Effector CD4-positive, alpha-beta T cell (primary cell): ENCODE measurements around the gene PDPK1.
"Not testable (repeated sequence)": the region's sequence is repeated elsewhere in the genome, so short reads cannot be mapped to it uniquely, and the experiment has no call there.

Source experiments
- DNase-seq: peaks from one replicate; pipeline ENCODE4 v3.0.0-alpha.2; 2020

The PDPK1 gene

GRCh38 chr16:2526135-2526534 is 11.7 kb upstream of the PDPK1 start:
- no peak for DNase-seq

DNA sequence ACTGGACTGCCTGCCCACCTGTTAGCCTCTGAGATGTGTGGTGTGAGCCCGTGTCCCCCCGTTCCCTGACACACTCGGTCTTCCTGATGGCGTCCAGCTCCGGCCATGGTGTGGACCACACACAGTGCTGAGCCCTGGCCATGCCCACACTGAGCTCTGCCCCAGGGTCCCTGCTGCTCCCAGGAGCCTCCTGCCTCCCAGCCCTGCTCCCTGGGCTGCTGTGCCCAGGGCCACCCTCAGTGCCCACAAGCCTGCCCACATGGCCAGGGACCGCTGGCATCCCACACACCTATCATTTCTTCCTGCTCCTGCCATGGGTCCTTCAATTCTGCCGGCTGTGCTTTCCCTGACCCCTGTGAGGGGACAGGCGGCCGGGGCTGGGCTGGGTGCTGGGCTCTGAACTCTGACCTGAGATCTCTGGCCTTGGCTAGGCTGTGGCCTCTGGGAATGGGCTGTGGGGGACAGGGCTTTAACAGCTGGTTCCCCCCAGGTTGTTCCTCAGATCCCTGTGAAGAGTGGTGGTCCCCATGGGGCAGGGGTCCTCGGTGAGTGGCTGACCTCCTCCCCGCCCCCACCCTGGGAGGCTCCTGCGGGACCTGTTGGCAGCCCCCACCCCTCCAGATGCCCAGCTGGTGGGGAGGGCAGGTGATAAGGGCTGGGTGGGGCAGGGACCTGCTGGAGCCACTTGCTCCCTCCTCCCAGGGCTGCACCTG is 10.6 kb upstream of the PDPK1 start:
- no peak for DNase-seq

- DNase-seq: no peak
Measured at GRCh38 chr16:2527784-2528100, 10.1 kb upstream of the PDPK1 start.

DNA sequence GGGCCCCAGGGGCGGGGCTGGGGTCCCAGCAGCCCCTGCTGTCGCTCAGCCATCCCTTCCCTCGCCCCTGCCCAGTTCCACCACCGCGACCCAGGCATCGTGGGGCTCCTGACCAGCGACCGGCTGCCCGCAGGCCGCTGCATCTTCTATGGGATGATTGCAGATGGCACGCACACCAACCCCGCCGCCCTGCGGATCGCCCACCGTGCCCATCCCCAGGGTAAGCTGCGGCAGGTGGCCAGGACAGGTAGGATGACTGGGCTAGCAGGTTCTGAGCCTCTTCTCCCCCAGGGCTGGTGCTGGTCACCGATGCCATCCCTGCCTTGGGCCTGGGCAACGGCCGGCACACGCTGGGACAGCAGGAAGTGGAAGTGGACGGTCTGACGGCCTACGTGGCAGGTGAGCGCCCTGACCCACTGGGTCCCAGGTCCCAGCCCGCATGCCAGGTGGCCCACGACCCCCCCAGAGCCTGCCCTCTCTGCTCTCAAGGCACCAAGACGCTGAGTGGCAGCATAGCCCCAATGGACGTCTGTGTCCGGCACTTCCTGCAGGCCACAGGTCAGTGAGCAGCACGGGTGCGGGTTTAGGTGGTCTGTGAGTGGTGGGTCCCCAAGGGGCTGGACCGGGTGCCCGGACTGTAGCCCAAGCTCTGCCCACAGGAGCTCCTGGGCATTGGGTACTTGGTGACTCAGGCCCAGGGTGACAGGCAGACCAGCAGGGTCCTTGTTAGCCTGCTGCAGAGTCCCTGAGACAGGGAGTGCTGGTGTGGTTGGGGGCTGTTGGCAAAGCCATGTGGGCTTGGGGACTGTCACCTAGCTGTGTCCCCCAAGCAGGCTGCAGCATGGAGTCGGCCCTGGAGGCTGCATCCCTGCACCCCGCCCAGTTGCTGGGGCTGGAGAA is 9.4 kb upstream of the PDPK1 start:
- no peak for DNase-seq

DNA sequence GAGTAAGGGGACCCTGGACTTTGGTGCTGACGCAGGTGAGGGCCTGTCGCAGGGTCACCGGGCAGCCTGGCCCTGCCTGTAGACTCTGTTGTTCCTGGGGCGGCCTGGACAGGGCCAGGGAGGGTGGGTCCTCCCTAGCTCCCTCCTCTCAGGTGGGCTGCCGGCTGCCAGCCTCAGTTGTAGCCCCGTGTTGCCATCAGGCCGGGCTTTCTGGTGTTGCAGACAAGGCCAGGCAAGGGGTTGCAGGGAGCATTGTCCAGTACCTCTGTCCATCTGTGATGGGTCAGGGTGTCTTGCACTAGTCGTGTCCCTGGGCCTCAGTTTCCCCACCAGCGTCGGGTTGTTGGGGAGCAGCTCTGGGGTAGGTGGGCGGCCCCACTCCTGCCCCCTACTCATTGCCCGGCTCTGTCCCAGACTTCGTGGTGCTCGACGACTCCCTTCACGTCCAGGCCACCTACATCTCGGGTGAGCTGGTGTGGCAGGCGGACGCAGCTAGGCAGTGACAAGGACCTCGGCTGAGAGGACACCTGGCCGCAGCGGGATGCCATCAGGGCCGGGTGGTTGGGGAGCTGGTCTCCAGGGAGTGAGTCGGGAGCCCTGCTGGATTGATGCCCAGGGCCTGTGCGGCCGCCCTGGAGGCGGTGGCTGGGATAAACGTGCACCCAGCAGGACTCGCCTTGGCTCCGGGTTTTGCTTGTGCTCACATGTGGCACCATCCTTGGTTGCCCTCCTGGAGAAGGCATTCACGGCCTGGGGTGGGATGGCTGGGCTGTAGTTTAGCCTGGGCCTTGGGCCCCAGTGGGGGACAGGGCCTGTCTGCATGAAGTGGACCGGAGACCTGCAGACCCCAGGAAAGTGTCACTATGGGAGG is 8.5 kb upstream of the PDPK1 start:
- no peak for DNase-seq

DNA sequence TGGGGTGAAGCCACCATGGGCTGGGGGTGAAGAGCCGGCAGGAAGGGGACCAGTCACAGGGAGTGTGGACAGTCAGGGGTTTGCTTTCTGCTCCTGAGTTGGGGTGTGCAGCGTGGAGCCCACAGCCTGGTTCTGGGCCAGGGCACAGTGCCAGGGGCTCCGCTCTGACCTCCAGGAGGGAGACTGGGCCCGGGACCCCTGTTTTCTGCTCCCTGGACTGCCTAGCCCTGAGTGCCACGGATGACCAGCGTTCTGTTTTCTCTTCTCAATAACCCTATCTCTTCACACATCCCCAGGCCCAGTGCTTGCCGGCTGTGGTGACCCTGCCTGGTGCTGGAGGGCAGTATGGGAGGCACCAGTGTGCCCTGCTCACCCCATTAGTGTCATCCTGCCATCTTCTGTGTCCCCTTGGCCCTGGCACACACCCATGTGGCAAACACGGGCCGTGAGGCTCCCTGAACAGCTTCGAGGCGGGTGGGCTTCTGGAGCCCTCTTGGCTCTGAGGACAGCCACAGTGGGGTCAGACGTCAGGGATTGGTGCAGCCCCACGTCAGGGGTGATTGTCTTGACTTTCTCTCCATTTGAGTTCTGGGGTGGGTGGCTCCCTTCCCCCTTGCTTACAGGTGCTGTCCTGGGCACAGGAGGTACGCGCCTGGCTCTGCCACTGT is 7.7 kb upstream of the PDPK1 start:
- DNase-seq: no peak

GRCh38 chr16:2530629-2531318 is 7.0 kb upstream of the PDPK1 start:
- DNase-seq: no peak

- no peak for DNase-seq
Measured at GRCh38 chr16:2531371-2531695, 6.5 kb upstream of the PDPK1 start, which contains the start of gene CEMP1. TSS of gene CEMP1 (minus strand) at chr16:2531408. CDS start at chr16:2531073, 335 bp downstream.

DNA sequence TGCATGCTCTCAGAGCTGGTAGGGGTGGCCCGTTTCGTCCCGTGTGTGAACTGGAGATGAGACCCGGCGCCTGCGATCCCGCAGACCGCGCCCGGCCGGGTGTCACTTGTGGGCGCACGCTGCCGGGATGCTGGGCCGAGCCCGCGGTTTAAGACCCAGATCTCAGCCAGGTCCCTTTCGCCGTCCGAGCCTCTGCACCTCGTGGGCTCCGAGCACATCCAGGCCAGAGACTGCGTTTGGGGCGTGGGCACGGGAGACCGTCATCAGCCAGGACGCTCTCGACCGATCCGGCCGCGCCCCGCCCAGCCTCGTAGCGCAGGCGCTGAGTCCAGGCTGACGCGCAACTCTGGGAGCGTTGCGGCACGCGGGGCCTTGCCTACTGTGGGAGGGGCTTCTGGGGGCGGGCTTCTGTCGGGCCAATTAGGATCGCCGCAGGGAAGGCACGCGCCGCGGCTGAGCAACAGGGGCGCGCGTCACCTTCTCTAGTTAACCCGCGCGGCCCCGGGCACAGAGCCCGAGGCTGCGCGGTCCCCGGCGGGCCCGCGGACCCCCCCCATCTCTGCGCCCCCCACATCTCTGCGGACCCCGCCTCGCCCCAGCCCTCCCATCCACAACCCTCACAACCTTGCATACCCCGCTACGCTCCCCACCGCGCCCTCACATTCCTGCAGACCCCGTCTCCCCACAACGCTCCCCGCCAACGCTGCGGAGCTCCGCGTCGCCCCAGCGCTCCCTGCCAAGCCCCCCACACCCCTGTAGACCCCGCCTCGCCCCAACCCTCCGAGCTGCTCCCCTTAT is 5.9 kb upstream of the PDPK1 start:
- DNase-seq: peak; percentile 97

GRCh38 chr16:2532494-2533141 is 5.2 kb upstream of the PDPK1 start:
- DNase-seq: peak; percentile 43

- DNase-seq: not testable (repeated sequence)
Measured at GRCh38 chr16:2533142-2533755, 4.6 kb upstream of the PDPK1 start.

DNA sequence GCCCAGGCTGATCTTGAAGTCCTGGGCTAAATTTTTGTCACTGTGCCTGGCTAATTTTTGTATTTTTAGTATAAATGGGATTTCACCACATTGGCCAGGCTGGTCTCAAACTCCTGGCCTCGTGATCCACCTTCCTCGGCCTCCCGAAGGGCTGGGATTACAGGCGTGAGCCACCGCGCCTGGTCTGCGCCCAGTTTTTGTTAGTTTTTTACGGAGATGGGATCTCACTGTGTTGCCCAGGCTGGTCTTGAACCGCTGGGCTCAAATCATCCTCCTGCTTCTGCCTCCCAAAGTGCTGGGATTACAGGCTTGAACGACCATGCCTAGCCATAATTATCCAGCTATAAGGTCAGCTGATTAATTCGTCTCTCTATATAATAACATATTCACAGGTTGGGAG is 3.9 kb upstream of the PDPK1 start:
- DNase-seq: no peak

GRCh38 chr16:2534335-2534734 is 3.5 kb upstream of the PDPK1 start:
- DNase-seq: not testable (repeated sequence)

- no peak for DNase-seq
Measured at GRCh38 chr16:2535625-2536013, 2.2 kb upstream of the PDPK1 start.

GRCh38 chr16:2539192-2539844 is 1.5 kb downstream of the PDPK1 start:
- DNase-seq: not testable (repeated sequence)

GRCh38 chr16:2539845-2540458 is 2.1 kb downstream of the PDPK1 start:
- DNase-seq: not testable (repeated sequence)

DNA sequence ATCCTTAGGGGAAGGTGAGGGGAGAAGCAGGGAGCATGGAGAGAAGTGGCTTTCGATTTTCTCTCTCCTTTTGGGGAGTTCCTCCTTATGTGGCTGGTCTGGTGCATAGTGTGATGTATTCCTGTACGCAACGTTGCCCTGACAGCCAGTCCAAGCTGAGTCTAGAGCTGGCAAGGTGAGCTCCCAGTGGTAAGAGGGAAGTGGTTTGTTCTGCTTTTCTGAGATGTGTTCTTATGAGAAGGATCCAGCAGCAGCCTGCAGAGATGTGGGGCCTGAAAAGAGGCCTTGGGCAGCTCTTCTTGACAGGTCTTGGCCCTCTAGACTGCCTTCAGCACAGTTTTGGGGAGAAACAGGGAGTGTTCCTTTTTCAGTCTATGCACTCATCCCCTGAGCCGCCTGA is 3.1 kb downstream of the PDPK1 start:
- DNase-seq: not testable (repeated sequence)

DNA sequence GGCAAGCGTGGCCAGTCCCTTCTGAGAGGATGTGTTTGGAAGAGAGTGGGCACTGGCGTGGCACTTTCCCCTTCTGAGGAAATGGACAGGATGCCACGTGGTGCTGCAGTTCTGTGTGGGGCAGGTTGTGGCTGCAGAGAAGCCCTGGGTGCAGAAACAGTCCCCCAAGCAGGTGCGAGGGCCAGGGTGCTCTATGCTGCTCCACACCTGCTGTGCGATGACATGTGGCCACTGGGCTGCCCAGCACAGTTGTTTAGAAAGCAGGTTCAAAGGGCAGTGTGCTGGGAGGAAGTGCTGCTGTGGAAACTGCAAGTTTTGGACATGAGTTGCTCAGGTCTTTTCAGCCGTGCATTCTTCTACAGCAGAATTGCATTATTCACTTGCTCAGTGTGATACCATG is 3.6 kb downstream of the PDPK1 start:
- not testable (repeated sequence) for DNase-seq

DNA sequence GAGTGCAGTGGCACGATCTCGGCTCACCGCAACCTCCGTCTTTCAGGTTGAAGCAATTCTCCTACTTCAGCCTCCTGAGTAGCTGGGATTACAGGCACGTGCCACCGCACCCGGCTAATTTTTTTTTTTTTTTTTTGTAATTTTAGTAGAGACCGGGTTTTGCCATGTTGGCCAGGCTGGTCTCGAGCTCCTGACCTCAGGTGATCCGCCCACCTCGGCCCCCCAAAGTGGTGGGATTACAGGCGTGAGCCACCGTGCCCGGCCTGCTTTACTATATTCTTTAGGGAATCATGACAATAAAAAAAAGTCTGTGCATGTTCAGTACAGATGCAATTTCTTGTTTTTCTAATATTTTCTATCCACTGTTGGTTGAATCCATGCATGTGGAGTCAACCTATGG is 6.0 kb downstream of the PDPK1 start:
- DNase-seq: not testable (repeated sequence)
